ENCODE data around the gene SLC25A39.

DNA sequence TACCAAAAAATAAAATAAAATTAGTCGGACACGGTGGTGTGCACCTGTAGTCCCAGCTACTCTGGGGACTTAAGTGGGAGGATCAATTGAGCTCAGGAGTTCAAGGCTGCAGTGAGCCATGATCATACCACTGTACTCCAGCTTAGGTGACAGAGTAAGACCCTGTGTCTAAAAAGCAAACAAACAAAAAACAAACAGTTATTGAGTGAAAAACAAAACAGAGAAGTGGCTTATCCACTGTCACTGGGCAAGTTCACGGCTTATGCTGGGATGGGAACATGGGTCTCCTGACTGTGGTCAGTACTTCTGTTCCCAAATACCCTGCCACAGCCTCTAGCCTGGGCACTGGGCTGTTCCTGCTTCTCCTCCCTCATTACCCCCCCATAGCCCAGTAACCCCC lies 10.9 kb upstream of the SLC25A39 start:
- no peak for TF ChIP-seq EZH2 (IDR thresholded peaks at IDR 0.05)
- TF ChIP-seq, protein P1, sequence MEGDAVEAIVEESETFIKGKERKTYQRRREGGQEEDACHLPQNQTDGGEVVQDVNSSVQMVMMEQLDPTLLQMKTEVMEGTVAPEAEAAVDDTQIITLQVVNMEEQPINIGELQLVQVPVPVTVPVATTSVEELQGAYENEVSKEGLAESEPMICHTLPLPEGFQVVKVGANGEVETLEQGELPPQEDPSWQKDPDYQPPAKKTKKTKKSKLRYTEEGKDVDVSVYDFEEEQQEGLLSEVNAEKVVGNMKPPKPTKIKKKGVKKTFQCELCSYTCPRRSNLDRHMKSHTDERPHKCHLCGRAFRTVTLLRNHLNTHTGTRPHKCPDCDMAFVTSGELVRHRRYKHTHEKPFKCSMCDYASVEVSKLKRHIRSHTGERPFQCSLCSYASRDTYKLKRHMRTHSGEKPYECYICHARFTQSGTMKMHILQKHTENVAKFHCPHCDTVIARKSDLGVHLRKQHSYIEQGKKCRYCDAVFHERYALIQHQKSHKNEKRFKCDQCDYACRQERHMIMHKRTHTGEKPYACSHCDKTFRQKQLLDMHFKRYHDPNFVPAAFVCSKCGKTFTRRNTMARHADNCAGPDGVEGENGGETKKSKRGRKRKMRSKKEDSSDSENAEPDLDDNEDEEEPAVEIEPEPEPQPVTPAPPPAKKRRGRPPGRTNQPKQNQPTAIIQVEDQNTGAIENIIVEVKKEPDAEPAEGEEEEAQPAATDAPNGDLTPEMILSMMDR (IDR thresholded peaks at IDR 0.05): no peak
- TF ChIP-seq EZH2phosphoT487 (IDR thresholded peaks at IDR 0.05): no peak

Measured in neural progenitor cell (in vitro differentiated cells).